CD14-positive monocyte (primary cell): ENCODE measurements around the gene HLA-DPA1. TPM values are rescaled to one million over a fixed set of nuclear protein-coding genes. Genes with fewer than 3 reads are reported as not detected.

Experiments used
- DNase-seq, 3 donors: peaks; one replicate each; pipeline ENCODE4 v3.0.0-alpha.2; 2011 to 2022
- H2AFZ ChIP-seq: 2 replicates; pipeline ENCODE4 v1.6.0; 2012; ENCODE audit warnings: mild to moderate bottlenecking, low read depth, low read length, inconsistent platforms; ENCODE audit not compliant: insufficient read depth, poor library complexity, severe bottlenecking
- H3K27ac ChIP-seq, 2 donors: 1 replicate in 1 of 2; 2 replicates in 1 of 2; pipeline ENCODE4 v1.5.1; 2012 to 2013; ENCODE audit warnings: low read length in 2 of 2, control low read depth in 1 of 2, inconsistent platforms in 1 of 2, low read depth in 1 of 2, mild to moderate bottlenecking in 1 of 2
- H3K27me3 ChIP-seq, 2 donors: one replicate each; pipeline versions ENCODE4 v1.6.0 to v1.6.1; 2011 to 2013; ENCODE audit warnings: low read length in 2 of 2; ENCODE audit not compliant: control insufficient read depth in 2 of 2, insufficient read depth in 2 of 2
- H3K36me3 ChIP-seq, 2 donors: replicated peaks in 1 of 2; 1 replicate in 1 of 2; 2 replicates in 1 of 2; pipeline versions ENCODE4 v1.5.1 to v1.6.1; 2012 to 2013; ENCODE audit warnings: low read length in 2 of 2, control low read depth in 1 of 2, inconsistent platforms in 1 of 2, mild to moderate bottlenecking in 1 of 2; ENCODE audit not compliant: insufficient read depth in 2 of 2, control insufficient read depth in 1 of 2
- H3K4me1 ChIP-seq, 2 donors: 1 replicate in 1 of 2; 2 replicates in 1 of 2; pipeline versions ENCODE4 v1.5.1 to v1.6.1; 2012 to 2013; ENCODE audit warnings: low read length in 2 of 2, control low read depth in 1 of 2, inconsistent platforms in 1 of 2, mild to moderate bottlenecking in 1 of 2, moderate library complexity in 1 of 2; ENCODE audit not compliant: insufficient read depth in 2 of 2, control insufficient read depth in 1 of 2
- H3K4me2 ChIP-seq: replicated peaks from 2 replicates; pipeline ENCODE3; 2012; ENCODE audit warnings: low read length, moderate library complexity, mild to moderate bottlenecking; ENCODE audit not compliant: poor library complexity, severe bottlenecking; ENCODE audit errors: extremely low read depth
- H3K4me3 ChIP-seq, 3 experiments: fragments of 200-600 bp in 1 of 3; sonication (generic) in 1 of 3; replicated peaks in 1 of 3; 1 replicate in 2 of 3; 2 replicates in 1 of 3; pipeline ENCODE4 v1.5.1; 2011 to 2013; ENCODE audit warnings: low read length in 3 of 3, mild to moderate bottlenecking in 3 of 3, control low read depth in 2 of 3, low read depth in 2 of 3, inconsistent platforms in 1 of 3, moderate library complexity in 1 of 3
- H3K79me2 ChIP-seq: 2 replicates; pipeline ENCODE4 v1.6.0; 2012; ENCODE audit warnings: mild to moderate bottlenecking, control low read depth, inconsistent platforms, low read length, moderate library complexity; ENCODE audit not compliant: insufficient read depth
- H3K9ac ChIP-seq: 2 replicates; pipeline ENCODE4 v1.6.0; 2017; ENCODE audit warnings: low read length, mild to moderate bottlenecking; ENCODE audit not compliant: insufficient read depth, poor library complexity, severe bottlenecking
- H3K9me3 ChIP-seq, 2 donors: replicated peaks in 1 of 2; 1 replicate in 1 of 2; 2 replicates in 1 of 2; pipeline versions ENCODE4 v1.5.1 to v1.6.1; 2012 to 2013; ENCODE audit warnings: low read length in 2 of 2, control low read depth in 1 of 2; ENCODE audit not compliant: control insufficient read depth in 1 of 2, insufficient read depth in 1 of 2
- H4K20me1 ChIP-seq: 2 replicates; pipeline ENCODE4 v1.6.0; 2012; ENCODE audit warnings: mild to moderate bottlenecking, low read length, control low read depth, moderate library complexity; ENCODE audit not compliant: insufficient read depth
- H3K27ac Mint-ChIP-seq, 7 donors: one replicate each; pipeline ENCODE4 v1.8.0; 2020; ENCODE audit warnings: mild to moderate bottlenecking in 7 of 7, mixed read lengths in 7 of 7, moderate library complexity in 6 of 7, inconsistent platforms in 2 of 7
- H3K27me3 Mint-ChIP-seq, 3 donors: one replicate each; pipeline ENCODE4 v1.8.0; 2021 to 2022; ENCODE audit warnings: low read depth in 3 of 3, mild to moderate bottlenecking in 3 of 3, mixed read lengths in 3 of 3, moderate library complexity in 3 of 3, inconsistent platforms in 1 of 3
- H3K36me3 Mint-ChIP-seq, 2 donors: one replicate each; pipeline ENCODE4 v1.8.0; 2020; ENCODE audit warnings: mixed read lengths in 2 of 2, inconsistent platforms in 1 of 2, mild to moderate bottlenecking in 1 of 2
- H3K4me1 Mint-ChIP-seq: one replicate; pipeline ENCODE4 v1.8.0; 2020; ENCODE audit warnings: mild to moderate bottlenecking, mixed read lengths
- H3K4me3 Mint-ChIP-seq, 2 donors: one replicate each; pipeline ENCODE4 v1.8.0; 2020; ENCODE audit warnings: mild to moderate bottlenecking in 2 of 2, mixed read lengths in 2 of 2, moderate library complexity in 1 of 2
- H3K9me3 Mint-ChIP-seq, 7 donors: one replicate each; pipeline ENCODE4 v1.8.0; 2020 to 2022; ENCODE audit warnings: mixed read lengths in 7 of 7, mild to moderate bottlenecking in 6 of 7, moderate library complexity in 6 of 7, inconsistent platforms in 2 of 7
- CTCF ChIP-seq: fragments of 200-600 bp; IDR thresholded peaks from one replicate; pipeline ENCODE4 v1.8.0; 2022; ENCODE audit warnings: antibody characterized with exemption, mild to moderate bottlenecking
- WGBS: methylation state at CpG from one replicate; pipeline ENCODE4 v1.1.5; 2013; ENCODE audit warnings: missing lambda C conversion rate; ENCODE audit not compliant: insufficient coverage; 5-methylcytosine and 5-hydroxymethylcytosine counted together
- intact Hi-C, 2 donors: fragments of 100-400 bp; cut with micrococcal nuclease; formaldehyde crosslinking; loops; one replicate each; pipeline versions ENCODE4 v1.15.0 to v1.15.1; 2023
- polyA plus RNA-seq, 3 donors: library from polyadenylated mRNA; depleted of rRNA in 1 of 3; unstranded in 2 of 3; stranded (reverse) in 1 of 3; fragments of 300-500 nt in 2 of 3; fragments of >200 nt in 1 of 3; fragmentation: Illumina TruSeq in 2 of 3; gene quantifications; 1 replicate in 2 of 3; 2 replicates in 1 of 3; pipeline ENCODE4 v1.2.3, GENCODE V29; 2012 to 2021

HLA-DPA1 gene
- polyA plus RNA-seq, 3 donors = 578 to 1,024 (median 796) TPM

GRCh38 chr6:33021917-33022316, 51.5 kb downstream of the HLA-DPA1 start:
- no peaks in the 10 kb centered on the region for H3K9me3 Mint-ChIP-seq
- no peak for TF ChIP-seq CTCF
- 100% methylated on average over 6 of the region's 11 CpGs for WGBS

GRCh38 chr6:33019372-33019771, 54.1 kb downstream of the HLA-DPA1 start:
- Histone ChIP-seq H3K4me3 (peak overlapping the region in 1 of 3 experiments; percentile 57), H3K27ac (peak overlapping the region; percentile 92 to 93), H3K9ac (peak overlapping the region; percentile 37), H3K9me3 (no peaks in the 10 kb centered on the region), H3K4me1 (peaks cover 43 to 49% of the 10 kb centered on the region in 2 donors), H4K20me1 (no peaks in the 10 kb centered on the region), H3K4me2 (peak overlapping the region; percentile 60), H3K36me3 (no peaks in the 10 kb centered on the region), H3K79me2 (no peaks in the 10 kb centered on the region), H2AFZ (peak overlapping the region; percentile 16), H3K27me3 (no peaks in the 10 kb centered on the region)
- Mint-ChIP-seq H3K4me3 (peak overlapping the region in 1 of 2 donors; percentile 76), H3K36me3 (no peaks in the 10 kb centered on the region), H3K27ac (peak overlapping the region; percentile 90 to 98 (median 94)), H3K27me3 (no peaks in the 10 kb centered on the region), H3K4me1 (peaks cover 51% of the 10 kb centered on the region), H3K9me3 (no peaks in the 10 kb centered on the region)
- DNase-seq = no peak
- intact Hi-C loops = loop anchor here (1.0 to 5.0 kb wide), 2 partner anchors 8 to 228 kb away; no protein-coding TSS in a partner anchor
- no peak for TF ChIP-seq CTCF

More at GRCh38 chr6:33021917-33022316, 51.5 kb downstream of the HLA-DPA1 start:
- Histone ChIP-seq H3K4me2 (no peak overlapping the region), H3K27me3 (no peaks in the 10 kb centered on the region), H4K20me1 (no peaks in the 10 kb centered on the region), H2AFZ (no peak overlapping the region), H3K4me3 (no peak overlapping the region), H3K9ac (no peak overlapping the region), H3K27ac (no peak overlapping the region), H3K4me1 (peaks cover 39 to 47% of the 10 kb centered on the region in 2 donors), H3K9me3 (no peaks in the 10 kb centered on the region), H3K36me3 (no peaks in the 10 kb centered on the region), H3K79me2 (no peaks in the 10 kb centered on the region)
- DNase-seq = no peak
- intact Hi-C loops = loop anchor here in 1 of 2 donors (10.0 kb wide), 1 partner anchor 123 kb away; no protein-coding TSS in a partner anchor
- no peaks in the 10 kb centered on the region for H3K36me3 Mint-ChIP-seq
- H3K4me3 Mint-ChIP-seq = no peak overlapping the region
- H3K4me1 Mint-ChIP-seq = peaks cover 45% of the 10 kb centered on the region
- H3K27me3 Mint-ChIP-seq = no peaks in the 10 kb centered on the region
- no peak overlapping the region for H3K27ac Mint-ChIP-seq
